ENCODE measurements around the gene SART3.
"Not testable (repeated sequence)": the region's sequence is repeated elsewhere in the genome, so short reads cannot be mapped to it uniquely, and the experiment has no call there.

Gene SART3

GRCh38 chr12:108597559-108598471 lies 36.8 kb upstream of the SART3 start, which contains the start of gene TMEM119:
Gene TMEM119, minus strand, starts transcription at chr12:108598084. Its CDS starts 5,701 bp downstream, at chr12:108592383.
- no peak for DNase-seq

GRCh38 chr12:108596854-108597558 lies 36.0 kb upstream of the SART3 start:
- DNase-seq, result no peak

GRCh38 chr12:108595711-108596647 lies 35.0 kb upstream of the SART3 start:
- no peak for DNase-seq

GRCh38 chr12:108594960-108595710 lies 34.2 kb upstream of the SART3 start:
- DNase-seq, result no peak

GRCh38 chr12:108594323-108594903 lies 33.4 kb upstream of the SART3 start:
- DNase-seq, result no peak

GRCh38 chr12:108592033-108592909 lies 31.3 kb upstream of the SART3 start:
- no peak for DNase-seq

- DNase-seq, result no peak
These were observed 30.5 kb upstream of the SART3 start for GRCh38 chr12:108591267-108591980.

GRCh38 chr12:108590463-108590862 lies 29.5 kb upstream of the SART3 start:
- not testable (repeated sequence) for DNase-seq

GRCh38 chr12:108589840-108590229 lies 28.9 kb upstream of the SART3 start:
- DNase-seq, result no peak

GRCh38 chr12:108589028-108589839 lies 28.3 kb upstream of the SART3 start:
- DNase-seq, result no peak

- no peak for DNase-seq
These were observed 26.9 kb upstream of the SART3 start for GRCh38 chr12:108587826-108588225.

- no peak for DNase-seq
These were observed 25.3 kb upstream of the SART3 start for GRCh38 chr12:108586306-108586705.

GRCh38 chr12:108585864-108586263 lies 24.9 kb upstream of the SART3 start:
- no peak for DNase-seq

- DNase-seq, result no peak
These were observed 23.6 kb upstream of the SART3 start for GRCh38 chr12:108584456-108585065.

- no peak for DNase-seq
These were observed 23.0 kb upstream of the SART3 start for GRCh38 chr12:108583991-108584390.

GRCh38 chr12:108582978-108583770 lies 22.2 kb upstream of the SART3 start:
- DNase-seq, result no peak

GRCh38 chr12:108582509-108582908 lies 21.5 kb upstream of the SART3 start:
- no peak for DNase-seq
